ENCODE results near the gene SRSF10.
A peak's percentile ranks its signal among the peaks of the same experiment; 100 is the strongest.
"Not testable (repeated sequence)": the region's sequence is repeated elsewhere in the genome, so short reads cannot be mapped to it uniquely, and the experiment has no call there.

Gene SRSF10

GRCh38 chr1:23989263-23989662, 9.1 kb upstream of the SRSF10 start:
- no peak for TF ChIP-seq CTCF (conservative IDR thresholded peaks at IDR 0.05)

GRCh38 chr1:23987038-23987437, 6.9 kb upstream of the SRSF10 start:
- H3K27ac ChIP-seq, result not testable (repeated sequence)

More at GRCh38 chr1:23989263-23989662, 9.1 kb upstream of the SRSF10 start:
- no peak overlapping the region for H3K27ac ChIP-seq

GRCh38 chr1:23984417-23985186, 4.5 kb upstream of the SRSF10 start:
- no peak for TF ChIP-seq CTCF (conservative IDR thresholded peaks at IDR 0.05)

DNA sequence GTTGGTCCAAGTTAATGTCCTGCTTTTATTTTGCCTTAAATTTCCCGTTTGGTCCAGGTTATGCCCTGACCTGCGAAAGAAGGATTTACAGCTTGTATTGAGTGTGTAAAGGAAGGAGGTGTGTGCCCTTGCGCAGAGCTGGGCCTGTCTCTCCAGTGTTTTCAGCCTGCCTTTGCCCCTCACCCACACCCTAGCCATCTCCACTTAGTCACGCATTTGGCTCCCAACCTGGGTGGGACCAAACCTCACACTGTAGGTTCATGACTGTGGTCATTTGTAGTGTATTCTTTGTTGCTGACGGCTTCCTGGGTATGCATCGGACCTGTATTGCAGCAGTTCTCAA, 572 bp upstream of the SRSF10 start:
- peak overlapping the region; percentile 96 for H3K27ac ChIP-seq
- no peak for TF ChIP-seq CTCF (conservative IDR thresholded peaks at IDR 0.05)

More at GRCh38 chr1:23984417-23985186, 4.5 kb upstream of the SRSF10 start:
- H3K27ac ChIP-seq, result peak overlapping the region; percentile 74

- peak overlapping the region; percentile 96 for H3K27ac ChIP-seq
- TF ChIP-seq CTCF (conservative IDR thresholded peaks at IDR 0.05), result no peak
Observed at GRCh38 chr1:23979387-23979880, 693 bp downstream of the SRSF10 start.

GRCh38 chr1:23978805-23979204, 1.3 kb downstream of the SRSF10 start:
- H3K27ac ChIP-seq, result peak overlapping the region; percentile 96; the same call in 1 of the 2 replicates
- TF ChIP-seq CTCF (conservative IDR thresholded peaks at IDR 0.05), result no peak

DNA sequence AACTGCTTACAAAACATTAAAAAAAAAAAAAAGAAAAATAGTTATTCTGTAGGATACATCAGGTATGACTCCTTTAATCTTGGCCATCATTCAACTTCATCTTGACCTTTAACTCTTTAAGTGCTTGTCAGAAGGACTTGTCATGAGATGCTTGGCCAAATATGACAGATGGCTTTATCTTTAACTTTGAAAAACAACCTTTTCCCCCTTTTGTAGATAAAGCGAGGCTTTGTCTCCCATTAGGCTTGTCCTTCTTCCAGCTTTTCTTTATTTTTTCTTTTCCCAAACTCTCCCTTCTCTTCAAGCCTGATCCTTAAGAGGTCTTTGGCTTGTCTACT, 2.3 kb downstream of the SRSF10 start:
- H3K27ac ChIP-seq, result no peak overlapping the region
- no peak for TF ChIP-seq CTCF (conservative IDR thresholded peaks at IDR 0.05)

GRCh38 chr1:23977187-23977853, 2.8 kb downstream of the SRSF10 start:
- 0 out of 2 replicates have a peak overlapping the region, but pooled peaks have one; percentile 12 for H3K27ac ChIP-seq
- no peak for TF ChIP-seq CTCF (conservative IDR thresholded peaks at IDR 0.05)

All from VCaP (cell line).